SK-N-MC (cell line): ENCODE results near the gene SLC16A12.
A peak's percentile ranks its signal among the peaks of the same experiment; 100 is the strongest.

ENCODE experiments used
- DNase-seq: peaks from one replicate; pipeline ENCODE4 v3.0.0-alpha.2; 2011; ENCODE audit warnings: low read depth, low spot score
- H3K27ac ChIP-seq: fragments of 200-600 bp; sonication (generic); 2 replicates; pipeline ENCODE4 v1.5.1; 2016; ENCODE audit warnings: mixed run types
- H3K36me3 ChIP-seq: fragments of 200-600 bp; sonication (generic); 2 replicates; pipeline ENCODE4 v1.6.1; 2017; ENCODE audit warnings: antibody characterized with exemption, low read length, mixed read lengths; ENCODE audit not compliant: insufficient read depth
- H3K4me3 ChIP-seq: fragments of 200-600 bp; sonication (generic); 2 replicates; pipeline ENCODE4 v1.5.1; 2016
- H3K9ac ChIP-seq: fragments of 200-600 bp; sonication (generic); 2 replicates; pipeline ENCODE4 v1.8.0; 2017; ENCODE audit warnings: mixed run types, mixed read lengths; ENCODE audit not compliant: insufficient read length
- H3K9me3 ChIP-seq: fragments of 200-600 bp; sonication (generic); 2 replicates; pipeline ENCODE4 v1.6.1; 2017; ENCODE audit warnings: low read depth, mild to moderate bottlenecking, antibody characterized with exemption, low read length, moderate library complexity, mixed read lengths
- EZH2 ChIP-seq: fragments of 200-600 bp; sonication (generic); IDR thresholded peaks from one replicate; pipeline ENCODE4 v1.6.1; 2017; ENCODE audit warnings: antibody characterized with exemption
- FOXP2 ChIP-seq: optimal IDR thresholded peaks from 2 replicates; pipeline ENCODE3; 2011; ENCODE audit warnings: mild to moderate bottlenecking, moderate library complexity; ENCODE audit not compliant: insufficient read depth; ENCODE audit errors: extremely low read length, control extremely low read depth
- POLR2AphosphoS5 ChIP-seq: IDR thresholded peaks from 2 replicates; pipeline ENCODE4 v1.6.1; 2012; ENCODE audit warnings: mild to moderate bottlenecking, low read depth, low read length, borderline replicate concordance

The SLC16A12 gene

GRCh38 chr10:89535171-89536012, at the start of gene SLC16A12:
TSS of gene SLC16A12 (minus strand) at chr10:89535594. CDS start at chr10:89462578, 73,016 bp downstream.
- no peak for DNase-seq
- no peaks in the 10 kb centered on the region for H3K9me3 ChIP-seq
- TF ChIP-seq FOXP2 (no peak), POLR2AphosphoS5 (no peak), EZH2 (no peak)
- no peak within 1 kb of the TSS for H3K27ac ChIP-seq
- H3K36me3 ChIP-seq, result no peaks in the 10 kb centered on the region
- H3K4me3 ChIP-seq, result peak within 1 kb of the TSS; percentile 51
- H3K9ac ChIP-seq, result no peak within 1 kb of the TSS

GRCh38 chr10:89582022-89582421, 46.6 kb upstream of the SLC16A12 start:
- TF ChIP-seq FOXP2 (no peak), EZH2 (no peak), POLR2AphosphoS5 (no peak)
- Histone ChIP-seq H3K4me3 (no peak overlapping the region), H3K9ac (no peak overlapping the region), H3K27ac (no peak overlapping the region), H3K36me3 (no peaks in the 10 kb centered on the region), H3K9me3 (no peaks in the 10 kb centered on the region)
- no peak for DNase-seq

- Histone ChIP-seq H3K9me3 (no peaks in the 10 kb centered on the region), H3K27ac (no peak overlapping the region), H3K9ac (no peak overlapping the region), H3K36me3 (no peaks in the 10 kb centered on the region), H3K4me3 (no peak overlapping the region)
- TF ChIP-seq FOXP2 (no peak), POLR2AphosphoS5 (no peak), EZH2 (no peak)
- no peak for DNase-seq
These were observed 44.8 kb upstream of the SLC16A12 start for GRCh38 chr10:89580243-89580642.

DNA sequence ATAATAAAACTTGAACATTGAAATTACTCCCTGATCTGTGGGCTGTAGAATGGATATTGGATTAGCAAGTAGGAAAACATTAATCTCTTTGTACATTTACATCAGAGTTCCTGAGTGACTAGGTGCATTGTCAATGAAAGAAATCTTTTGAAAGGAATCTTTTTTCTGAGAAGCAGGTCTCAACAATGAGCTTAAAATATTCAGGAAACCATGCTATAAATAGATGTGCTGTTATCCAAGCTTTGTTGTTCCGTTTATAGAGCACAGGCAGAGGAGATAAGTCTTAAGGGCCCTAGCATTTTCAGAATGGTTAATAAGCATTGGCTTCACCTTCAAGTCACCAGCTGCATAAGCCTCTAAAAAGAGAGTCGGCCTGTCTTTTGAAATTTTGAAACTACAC, 41.3 kb upstream of the SLC16A12 start:
- H3K9ac ChIP-seq, result no peak overlapping the region
- H3K9me3 ChIP-seq, result no peaks in the 10 kb centered on the region
- no peak overlapping the region for H3K4me3 ChIP-seq
- DNase-seq, result no peak
- TF ChIP-seq POLR2AphosphoS5 (no peak), EZH2 (no peak), FOXP2 (no peak)
- H3K36me3 ChIP-seq, result no peaks in the 10 kb centered on the region
- H3K27ac ChIP-seq, result no peak overlapping the region

- TF ChIP-seq FOXP2 (no peak), EZH2 (no peak), POLR2AphosphoS5 (no peak)
- Histone ChIP-seq H3K27ac (no peak overlapping the region), H3K4me3 (no peak overlapping the region), H3K36me3 (no peaks in the 10 kb centered on the region), H3K9me3 (no peaks in the 10 kb centered on the region), H3K9ac (no peak overlapping the region)
- no peak for DNase-seq
These were observed 40.6 kb upstream of the SLC16A12 start for GRCh38 chr10:89576022-89576421.

GRCh38 chr10:89575031-89575430, 39.6 kb upstream of the SLC16A12 start:
- DNase-seq, result no peak
- Histone ChIP-seq H3K9me3 (no peaks in the 10 kb centered on the region), H3K27ac (no peak overlapping the region), H3K36me3 (no peaks in the 10 kb centered on the region), H3K9ac (no peak overlapping the region), H3K4me3 (no peak overlapping the region)
- TF ChIP-seq POLR2AphosphoS5, result no peak
- TF ChIP-seq FOXP2, result no peak
- TF ChIP-seq EZH2, result no peak

DNA sequence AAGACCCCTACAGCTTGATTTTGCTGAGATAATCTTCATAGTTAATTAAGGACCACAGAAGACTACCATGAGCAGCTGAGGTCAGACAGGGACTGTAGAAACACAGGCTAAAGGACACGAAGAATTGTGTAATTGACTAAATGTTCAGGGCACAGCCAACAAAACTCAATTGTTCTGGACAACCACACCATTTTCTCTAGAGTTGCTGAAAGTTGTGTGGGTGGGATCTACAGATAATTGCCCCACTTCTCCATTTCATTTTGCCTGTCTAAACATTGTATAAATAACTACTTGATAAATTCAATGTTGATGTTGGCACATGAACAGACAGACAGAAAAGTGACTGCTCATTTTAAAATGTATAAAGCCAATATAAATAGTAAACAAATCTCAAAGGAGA, 39.0 kb upstream of the SLC16A12 start:
- H3K36me3 ChIP-seq, result no peaks in the 10 kb centered on the region
- no peaks in the 10 kb centered on the region for H3K9me3 ChIP-seq
- no peak overlapping the region for H3K27ac ChIP-seq
- H3K4me3 ChIP-seq, result no peak overlapping the region
- TF ChIP-seq EZH2, result no peak
- TF ChIP-seq POLR2AphosphoS5, result no peak
- no peak for TF ChIP-seq FOXP2
- no peak for DNase-seq
- no peak overlapping the region for H3K9ac ChIP-seq

- Histone ChIP-seq H3K4me3 (no peak overlapping the region), H3K36me3 (no peaks in the 10 kb centered on the region), H3K9ac (no peak overlapping the region), H3K9me3 (no peaks in the 10 kb centered on the region), H3K27ac (no peak overlapping the region)
- no peak for DNase-seq
- TF ChIP-seq FOXP2 (no peak), POLR2AphosphoS5 (no peak), EZH2 (no peak)
These were observed 32.3 kb upstream of the SLC16A12 start for GRCh38 chr10:89567576-89568245.
